ENCODE results near the gene PHKB.

Gene PHKB

DNA sequence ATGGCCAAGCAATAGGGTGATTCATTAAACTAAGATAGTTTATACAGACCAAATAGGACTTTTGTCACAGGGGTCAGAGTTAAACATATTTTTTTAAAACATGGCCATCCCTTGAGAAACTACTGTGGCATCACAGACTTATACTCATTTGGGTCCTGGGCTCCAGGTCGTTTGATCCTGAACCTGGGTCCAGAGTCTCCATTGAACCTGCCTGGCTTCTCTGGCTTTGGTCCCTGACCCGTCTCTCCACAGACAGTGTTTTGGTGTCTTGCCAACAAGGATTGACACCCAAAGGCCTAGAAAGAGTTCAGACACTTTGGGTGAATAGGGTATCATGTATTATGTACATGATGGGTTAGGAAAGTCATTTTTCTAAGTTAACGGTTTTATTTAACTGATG is 236.7 kb downstream of the PHKB start:
- DNase-seq, result no peak

DNA sequence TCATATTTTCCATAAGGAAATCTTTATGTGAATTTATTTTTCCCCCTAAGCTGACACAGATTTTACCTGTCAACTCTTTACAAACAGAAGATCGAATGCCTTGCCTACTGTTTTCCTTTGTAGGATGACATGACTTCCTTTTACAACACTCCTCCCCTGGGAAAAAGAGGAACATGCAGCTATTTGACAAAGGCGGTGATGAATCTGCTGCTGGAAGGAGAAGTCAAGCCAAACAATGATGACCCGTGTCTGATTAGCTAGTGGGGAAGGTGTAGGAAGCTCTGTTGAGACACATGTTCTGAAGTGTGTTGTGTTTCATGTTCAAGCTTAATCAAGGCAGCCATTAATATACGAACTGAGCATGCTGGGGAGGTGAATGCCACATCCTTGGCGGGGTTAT is 238.0 kb downstream of the PHKB start:
- DNase-seq, result no peak

DNA sequence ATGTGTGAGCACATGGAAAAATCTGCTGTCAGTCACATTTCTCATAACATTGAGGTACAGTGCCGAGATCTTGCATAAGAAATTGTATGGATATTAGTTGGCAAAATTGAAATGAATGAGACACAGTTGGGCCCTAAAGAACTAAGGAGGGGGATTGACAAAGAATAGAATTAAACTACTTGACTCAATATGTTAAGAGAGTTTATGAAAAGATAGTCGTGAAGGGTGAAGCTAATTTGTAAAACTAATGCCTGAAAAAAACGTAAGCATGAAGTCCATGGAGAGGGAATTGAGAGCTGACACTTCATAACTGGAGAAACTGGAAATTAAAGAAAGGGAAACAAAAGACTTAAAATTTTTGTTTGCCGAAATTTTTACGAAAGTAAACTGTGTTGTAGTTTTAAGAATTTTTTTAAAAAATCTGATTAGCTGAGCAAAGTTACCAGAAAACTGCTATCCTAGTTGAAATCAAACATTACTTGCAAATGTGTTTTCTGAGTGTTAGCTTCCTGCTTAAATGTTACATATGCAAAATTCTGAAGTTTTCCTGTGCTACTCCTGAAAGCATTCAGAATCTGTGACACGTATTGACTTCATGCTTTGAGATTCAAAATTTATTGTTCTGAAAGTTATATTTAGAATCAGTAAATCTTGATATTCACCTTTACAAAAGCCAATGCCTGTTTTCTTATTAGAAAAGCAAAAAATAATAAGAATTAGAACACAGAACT is 239.9 kb downstream of the PHKB start:
- no peak for DNase-seq

DNA sequence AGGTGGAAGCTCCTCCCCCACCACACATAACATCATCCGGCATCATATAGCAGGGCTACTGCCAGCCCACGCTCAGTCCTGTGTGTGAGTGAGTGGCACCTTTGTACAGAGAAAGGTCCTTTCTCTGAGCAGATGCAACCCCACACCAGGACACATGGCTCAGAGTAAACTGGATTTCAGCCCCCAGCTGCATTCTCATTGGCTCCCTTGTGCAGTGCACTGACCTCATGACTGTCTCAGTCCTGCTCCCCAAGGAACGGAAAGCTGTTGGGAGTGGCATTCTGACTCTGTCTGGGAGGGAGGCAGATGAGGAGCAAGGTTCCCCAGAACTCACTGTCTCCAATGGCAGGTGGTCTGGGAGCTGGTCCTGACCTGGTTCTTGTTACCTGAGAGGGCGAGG is 244.1 kb downstream of the PHKB start:
- DNase-seq, result no peak

DNA sequence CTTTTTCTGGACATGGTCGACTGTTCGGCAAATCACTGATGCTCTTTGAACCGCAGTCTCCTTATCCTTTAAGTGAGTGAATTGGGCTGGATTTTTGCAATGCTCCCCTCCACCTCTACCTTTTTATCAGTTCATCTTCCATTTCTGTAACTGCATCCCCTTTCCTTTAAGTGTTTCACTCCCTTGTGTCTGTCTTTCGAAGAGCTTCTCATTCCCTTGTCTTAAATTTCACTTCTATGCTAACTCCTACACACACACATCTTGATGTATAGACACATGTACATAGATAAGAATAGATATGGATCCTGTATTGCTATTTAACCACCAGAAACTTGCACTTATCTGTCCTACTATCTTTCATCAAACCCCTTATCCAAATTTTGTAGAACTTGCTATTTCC is 250.7 kb downstream of the PHKB start:
- no peak for DNase-seq

DNA sequence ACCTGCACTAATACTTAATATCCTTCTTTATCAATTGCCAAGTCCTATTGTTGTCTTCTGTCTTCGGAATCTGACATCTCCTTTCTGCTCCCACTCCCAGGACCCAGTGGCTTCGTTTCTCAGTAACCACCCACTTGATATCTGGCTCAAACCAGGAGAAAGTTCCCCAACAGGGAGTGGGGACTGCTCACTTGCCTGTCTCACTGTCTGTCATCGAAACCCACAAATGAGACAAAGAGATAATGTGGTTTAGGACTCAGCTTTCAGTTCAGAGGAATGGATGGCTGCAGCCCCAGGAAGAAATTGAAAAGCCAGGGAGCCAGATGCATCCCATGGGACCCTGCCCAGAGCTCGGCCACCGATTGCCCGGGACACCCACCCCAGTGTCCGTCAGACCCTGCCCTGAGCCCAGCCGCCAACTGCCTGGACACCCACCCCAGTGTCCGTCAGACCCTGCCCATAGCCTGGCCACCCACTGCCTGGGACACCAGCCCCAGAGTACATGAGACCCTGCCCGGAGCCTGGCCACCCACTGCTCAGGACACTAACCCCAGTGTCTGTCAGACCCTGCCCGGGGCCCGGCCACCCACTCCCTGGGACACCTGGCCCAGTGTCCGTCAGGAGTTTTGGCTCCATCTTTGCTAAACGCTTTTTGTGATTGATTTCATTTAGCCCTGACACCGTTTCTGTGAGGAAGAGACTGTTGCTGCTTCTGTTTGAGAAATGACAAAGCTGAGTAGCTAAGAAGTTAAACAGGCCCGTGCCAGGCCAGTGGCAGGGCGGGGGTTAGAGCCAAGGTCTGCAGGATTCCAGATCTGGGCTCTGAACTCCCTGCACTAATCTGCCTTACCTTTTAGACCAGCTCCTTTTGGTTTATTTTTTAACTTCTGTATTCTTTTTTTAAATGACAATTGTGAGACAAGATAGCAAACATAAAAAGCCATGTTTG is 251.4 kb downstream of the PHKB start:
- DNase-seq, result peak; percentile 61

DNA sequence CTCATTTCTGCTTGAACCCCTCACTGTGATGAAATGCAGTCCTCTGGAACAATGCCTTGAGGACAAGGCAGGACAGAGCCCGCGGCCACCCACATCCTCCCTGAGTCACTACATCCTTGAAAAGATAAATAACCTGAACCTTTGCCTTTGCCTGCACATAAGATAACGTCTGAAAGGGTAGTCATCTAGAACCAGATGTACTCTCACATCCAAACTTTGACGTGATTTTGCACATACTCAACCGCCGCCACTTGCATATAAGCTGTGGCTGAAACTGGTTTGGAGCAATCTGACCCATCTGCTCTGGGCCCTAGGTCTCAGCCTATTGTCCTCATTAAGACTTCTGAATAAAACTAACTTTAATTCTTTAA is 252.1 kb downstream of the PHKB start:
- peak; percentile 69 for DNase-seq

DNA sequence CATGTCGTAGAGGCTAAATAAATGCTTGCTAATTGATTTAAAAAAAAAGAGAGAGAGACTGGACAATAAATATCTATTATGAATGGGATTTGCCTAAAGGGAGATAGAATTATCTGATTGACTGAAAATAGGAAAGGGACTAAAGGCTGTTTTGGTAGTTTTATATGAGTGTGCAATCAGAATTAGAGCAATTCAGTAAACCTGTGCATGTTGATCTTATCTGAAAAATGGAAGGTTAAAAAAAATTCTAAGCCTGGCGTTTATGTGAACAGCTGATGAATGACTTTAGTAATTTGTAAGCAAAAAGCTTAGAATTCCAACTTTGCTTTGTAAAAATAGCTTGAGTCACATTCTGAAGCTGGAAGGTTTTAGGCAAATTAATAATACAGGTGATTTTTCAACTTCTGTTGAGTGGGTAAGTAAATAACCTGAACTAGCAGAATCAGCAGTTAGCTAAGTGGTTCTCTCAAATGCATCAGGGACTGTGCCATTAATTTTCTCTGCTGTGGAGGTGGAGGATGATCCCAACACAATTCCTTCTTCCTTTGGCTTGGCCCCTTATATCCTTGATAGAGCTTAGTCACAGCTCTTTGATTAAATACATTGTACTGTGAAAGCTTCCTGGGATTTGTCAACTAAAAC is 254.4 kb downstream of the PHKB start:
- DNase-seq, result no peak

DNA sequence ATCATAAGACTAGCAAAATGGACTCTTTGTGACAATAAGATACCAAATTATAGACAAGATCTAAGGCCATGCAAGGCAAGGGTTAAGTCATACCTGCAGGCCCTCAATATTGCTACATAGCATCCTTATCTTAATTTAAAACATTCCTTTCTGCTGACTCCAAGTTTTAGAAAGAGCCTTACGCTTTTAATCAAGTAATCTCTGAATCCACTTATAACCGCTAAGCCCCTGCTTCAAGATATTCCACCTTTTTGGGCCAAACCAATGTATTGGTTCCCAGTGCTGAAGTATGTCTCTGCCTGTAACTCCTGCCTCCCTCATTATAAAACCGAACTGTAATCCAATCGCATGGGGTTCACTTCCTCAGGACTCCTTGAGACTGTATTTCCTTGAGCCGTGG is 255.4 kb downstream of the PHKB start:
- no peak for DNase-seq

DNA sequence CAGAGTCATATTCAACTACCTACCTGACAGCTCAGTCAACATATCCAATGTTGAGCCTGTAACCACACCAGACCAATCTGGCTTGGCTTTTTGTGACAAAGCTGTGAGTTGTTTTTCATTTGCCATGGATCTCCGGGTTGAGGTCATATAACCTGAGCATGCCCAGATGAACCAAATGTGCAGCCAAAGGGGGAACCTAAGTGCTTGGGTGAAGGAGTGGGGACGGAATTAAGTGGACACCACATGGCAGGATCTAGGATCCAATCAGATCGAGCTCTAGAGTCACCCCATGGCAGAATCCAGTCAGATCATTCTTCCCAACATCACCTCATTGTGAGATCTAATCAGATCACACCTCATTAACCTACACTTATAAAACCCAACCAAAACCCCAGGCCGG is 258.6 kb downstream of the PHKB start:
- no peak for DNase-seq

DNA sequence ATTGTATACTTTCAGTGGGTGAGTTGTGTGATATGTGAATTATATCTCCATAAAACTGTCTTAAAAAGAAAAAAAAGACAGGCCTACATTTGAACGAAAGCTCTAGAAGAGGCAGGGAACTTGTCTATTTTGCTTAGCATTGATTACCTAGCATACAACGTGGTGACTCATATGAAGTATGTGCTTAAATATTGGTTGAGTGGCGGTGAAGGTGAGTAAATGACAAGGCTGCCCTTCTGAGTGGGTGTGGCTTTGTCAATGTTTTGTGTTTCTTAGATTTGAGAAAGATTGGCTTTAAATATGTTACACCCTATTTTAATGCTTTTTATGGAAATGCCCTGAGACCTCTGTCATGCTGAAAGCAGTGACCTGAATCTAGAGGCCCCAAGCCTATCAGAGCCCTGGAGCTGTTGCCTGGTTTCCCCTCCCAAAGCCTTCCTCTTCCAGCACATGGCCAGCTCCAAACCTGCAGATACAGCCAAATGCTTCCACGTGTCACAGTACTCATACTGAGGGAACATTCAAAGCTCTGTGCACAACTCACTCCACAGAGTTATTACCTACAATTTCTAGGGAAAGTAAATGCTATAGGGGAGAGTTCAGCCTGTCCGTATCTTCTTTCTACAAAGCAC is 260.0 kb downstream of the PHKB start:
- DNase-seq, result no peak

DNA sequence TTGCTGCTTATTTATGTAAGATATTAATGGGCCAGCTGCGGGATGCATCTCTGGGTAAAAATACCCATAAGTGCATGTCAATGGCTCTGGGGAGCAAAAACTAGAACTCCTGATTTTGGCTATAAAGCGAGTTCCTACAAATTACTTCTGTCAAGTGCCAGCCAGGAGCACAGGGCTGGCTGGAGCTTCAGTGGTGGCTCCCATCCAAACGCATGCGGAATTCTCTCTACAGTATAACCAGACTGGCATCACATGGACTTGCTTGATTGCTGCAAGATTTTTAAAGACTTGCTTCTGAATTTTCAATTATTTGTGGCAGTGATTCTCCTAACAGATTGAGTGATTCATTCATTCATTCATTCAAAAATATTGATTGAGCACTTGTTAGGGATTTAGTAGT is 260.9 kb downstream of the PHKB start:
- DNase-seq, result no peak

DNA sequence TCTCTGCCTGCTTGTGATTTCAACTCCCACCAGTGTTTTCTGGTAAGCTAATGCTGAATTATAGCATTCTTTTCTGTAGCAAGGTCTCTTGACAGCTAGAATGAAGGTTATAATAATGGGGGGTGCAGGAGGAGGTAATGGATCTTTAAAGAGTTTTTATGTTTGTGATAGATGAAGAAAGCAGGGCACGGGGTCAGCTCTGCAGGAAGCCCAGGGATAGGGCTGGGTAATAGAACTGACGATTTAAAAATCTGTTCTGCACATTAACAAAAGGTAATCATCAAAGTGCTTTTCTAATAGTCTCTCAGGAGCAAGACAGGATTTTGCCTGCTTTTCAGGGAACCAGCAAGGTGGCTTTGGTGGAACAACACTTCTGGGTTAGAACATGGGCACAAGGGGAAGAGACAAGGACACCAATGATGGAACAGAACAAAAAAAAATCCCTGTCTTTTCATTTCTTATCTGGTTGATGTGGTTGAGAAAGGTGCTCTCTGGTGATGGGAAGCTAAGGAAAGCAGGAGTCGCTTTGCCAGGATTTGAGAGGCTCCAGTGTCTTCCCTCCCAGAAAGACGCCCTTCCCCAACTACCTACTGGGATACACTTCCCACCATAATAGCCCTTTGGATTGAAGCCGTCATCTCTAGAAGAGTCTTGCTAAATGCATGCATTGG is 263.1 kb downstream of the PHKB start:
- no peak for DNase-seq

DNA sequence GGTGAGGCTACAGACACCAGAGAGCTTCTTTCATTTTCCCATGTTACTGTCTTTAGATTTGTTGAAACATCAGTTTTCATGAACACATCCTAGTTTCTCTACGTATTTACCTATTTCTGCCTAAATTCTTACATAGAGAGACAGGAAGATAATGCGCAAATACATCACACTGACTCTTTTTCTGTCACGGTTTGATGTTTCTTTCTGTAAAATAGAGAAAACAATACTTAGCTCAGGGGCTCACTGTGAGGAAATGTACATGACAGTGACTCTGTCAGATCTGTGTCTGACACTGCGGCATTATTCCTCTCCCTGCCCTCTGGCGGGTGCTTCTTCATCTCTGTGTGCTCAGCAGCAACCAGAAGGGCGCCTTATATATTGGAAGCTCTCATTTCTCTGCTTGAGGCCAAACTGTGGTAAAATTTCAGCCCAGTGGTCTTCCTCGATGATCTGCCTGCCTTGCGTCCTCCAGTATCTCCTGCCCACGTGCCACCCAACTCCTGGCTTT is 264.1 kb downstream of the PHKB start:
- DNase-seq, result no peak

DNA sequence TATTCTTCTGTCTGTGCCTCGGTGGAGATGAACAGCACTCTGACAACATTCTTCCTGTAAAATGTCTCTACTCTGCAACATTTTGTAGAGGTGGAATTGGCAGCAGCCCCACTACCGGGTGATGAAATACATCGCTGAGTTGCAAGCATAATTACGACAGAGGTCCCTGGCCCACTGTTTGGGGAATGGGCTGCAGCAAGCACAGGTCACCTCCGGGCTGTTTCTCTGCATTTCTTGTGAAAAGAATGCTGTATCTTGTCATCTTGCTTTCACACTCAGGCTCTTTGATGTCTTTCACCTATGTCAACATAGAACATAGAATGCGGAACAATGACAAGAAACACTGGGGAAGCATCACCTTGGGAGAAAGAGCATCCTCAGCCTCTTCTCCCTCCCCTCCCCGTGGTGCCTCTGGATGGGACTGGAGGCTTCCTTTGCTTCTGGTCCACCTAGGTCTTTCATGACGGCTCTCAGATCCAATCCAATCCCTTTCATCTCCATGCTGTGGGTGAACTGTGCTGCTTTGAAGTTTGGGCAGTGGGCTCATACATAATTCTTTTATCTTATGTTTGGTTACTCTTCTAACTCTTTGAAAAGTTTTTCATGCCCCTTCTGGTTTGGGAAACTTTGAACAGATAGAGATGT is 265.0 kb downstream of the PHKB start:
- DNase-seq, result no peak

DNA sequence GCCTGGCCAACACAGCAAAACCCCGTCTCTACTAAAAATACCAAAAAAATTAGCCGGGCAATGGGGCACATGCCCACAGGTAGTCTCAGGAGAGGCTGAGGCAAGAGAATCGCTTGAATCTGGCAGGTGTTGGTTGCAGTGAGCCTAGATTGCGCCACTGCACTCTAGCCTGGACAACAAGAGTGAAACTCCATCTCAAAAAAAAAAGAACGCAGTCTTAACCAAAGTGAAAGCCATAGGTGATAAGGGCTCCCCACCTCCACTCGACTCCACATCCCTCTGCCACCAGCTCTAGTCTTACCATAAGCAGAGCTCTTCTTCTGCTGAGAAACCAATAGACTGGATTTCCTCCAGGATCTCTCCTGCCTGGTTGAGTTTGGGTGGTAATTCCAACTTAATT is 266.0 kb downstream of the PHKB start:
- no peak for DNase-seq

DNA sequence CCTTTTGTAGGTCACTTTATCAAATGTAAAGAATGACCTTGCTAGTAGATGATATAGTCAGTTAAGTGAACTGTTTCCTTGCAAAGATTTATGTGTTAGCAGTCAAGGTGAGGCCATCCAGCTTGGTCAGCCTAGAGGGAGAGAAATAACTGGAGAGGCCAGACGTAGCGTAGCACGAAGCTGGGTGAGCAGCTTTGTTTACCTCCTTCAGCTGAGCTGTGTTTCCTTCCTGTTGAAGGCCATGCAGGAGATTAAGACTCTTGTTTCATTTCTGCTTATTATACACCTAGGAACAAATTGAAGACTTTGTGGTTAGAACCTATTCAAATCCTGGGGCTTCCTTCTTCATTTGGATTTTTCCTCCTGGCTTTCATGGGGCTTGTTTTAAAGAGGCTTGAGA is 267.1 kb downstream of the PHKB start:
- DNase-seq, result no peak

DNA sequence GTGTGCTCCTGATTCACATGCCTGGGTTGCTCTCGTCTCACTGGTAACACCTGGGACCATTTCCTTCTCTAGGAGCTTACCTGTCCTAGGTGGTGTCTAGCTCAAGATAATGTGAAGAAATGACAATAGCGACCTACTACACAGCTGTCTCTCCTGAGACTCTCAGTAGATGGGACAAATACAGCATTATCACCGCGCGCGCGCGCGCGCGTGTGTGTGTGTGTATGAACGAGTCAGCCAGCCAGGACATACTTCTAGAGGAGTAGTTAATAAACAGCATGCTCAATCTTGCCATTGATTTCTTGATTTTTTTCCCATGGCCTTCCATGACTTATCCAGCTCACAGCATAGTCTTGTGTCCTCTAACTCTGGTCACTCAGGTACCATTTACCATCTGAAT is 268.6 kb downstream of the PHKB start:
- DNase-seq, result no peak

DNA sequence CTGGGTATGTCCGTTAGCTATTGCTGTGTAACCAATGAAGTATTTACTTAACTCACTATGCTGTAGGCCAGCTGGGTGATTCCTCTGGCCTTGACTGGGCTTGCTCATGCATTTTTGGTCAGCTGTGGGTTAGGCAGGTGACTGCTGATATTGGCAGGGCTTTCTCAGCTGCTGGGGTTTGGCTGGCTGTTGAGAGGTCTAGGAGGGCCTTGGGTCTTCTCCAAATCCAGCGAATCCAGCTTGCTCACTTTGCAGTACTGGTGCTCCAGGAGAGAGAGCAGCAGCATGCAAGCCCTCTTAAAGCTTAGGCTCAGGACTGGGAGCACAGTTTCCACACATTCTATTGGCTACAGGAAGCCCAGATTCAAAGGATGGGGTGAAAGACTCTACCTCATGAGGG is 270.1 kb downstream of the PHKB start:
- DNase-seq, result no peak

DNA sequence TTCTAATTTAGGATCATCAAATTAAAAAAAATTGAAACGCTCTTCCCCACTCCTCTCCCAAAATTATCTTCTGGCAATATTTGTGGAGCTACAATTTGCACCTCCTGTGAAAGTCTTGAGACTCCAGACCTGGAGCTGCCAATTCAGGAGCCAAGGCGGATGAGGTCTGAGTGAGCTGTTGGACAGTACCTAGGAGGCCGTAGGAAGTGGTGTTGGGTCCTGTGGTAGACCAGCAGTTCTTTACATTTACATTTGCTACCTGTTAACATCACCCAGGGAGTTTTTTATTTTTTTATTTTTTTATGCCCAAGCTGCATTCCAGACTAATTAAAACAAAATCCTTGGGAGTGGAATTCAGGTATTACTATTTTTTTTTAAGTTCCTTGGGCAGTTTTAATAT is 271.0 kb downstream of the PHKB start:
- DNase-seq, result no peak

DNA sequence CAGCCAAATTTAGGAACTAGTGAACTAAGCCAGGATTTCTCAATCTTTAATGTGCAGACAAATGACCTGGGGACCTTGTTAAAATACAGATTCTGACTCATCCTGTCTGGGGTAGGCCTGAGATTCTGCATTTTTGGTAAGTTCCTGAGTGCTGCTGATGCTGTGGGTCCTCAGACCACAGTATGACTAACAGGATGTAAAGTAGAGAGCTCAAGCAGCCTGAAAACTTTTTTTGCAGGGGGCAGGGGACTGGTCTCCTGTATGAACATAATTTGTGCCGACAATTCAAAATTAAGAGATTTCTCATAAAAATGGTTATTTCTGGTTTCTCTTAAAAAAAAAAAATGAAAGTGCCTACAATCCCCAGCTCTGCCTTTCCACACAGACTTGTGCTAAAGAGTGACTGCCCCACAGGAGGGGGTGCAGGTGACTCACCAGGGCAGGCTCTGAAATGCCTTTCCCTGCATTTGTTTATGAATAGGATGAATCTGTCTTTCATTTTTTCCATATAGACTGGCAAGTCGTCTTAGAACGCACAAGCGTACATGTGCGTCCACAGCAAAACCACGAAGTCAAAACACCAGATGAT is 271.5 kb downstream of the PHKB start:
- peak; percentile 73 for DNase-seq
